ENCODE results near the gene HEMK1.
A peak's percentile ranks its signal among the peaks of the same experiment; 100 is the strongest.

HEMK1 gene

DNA sequence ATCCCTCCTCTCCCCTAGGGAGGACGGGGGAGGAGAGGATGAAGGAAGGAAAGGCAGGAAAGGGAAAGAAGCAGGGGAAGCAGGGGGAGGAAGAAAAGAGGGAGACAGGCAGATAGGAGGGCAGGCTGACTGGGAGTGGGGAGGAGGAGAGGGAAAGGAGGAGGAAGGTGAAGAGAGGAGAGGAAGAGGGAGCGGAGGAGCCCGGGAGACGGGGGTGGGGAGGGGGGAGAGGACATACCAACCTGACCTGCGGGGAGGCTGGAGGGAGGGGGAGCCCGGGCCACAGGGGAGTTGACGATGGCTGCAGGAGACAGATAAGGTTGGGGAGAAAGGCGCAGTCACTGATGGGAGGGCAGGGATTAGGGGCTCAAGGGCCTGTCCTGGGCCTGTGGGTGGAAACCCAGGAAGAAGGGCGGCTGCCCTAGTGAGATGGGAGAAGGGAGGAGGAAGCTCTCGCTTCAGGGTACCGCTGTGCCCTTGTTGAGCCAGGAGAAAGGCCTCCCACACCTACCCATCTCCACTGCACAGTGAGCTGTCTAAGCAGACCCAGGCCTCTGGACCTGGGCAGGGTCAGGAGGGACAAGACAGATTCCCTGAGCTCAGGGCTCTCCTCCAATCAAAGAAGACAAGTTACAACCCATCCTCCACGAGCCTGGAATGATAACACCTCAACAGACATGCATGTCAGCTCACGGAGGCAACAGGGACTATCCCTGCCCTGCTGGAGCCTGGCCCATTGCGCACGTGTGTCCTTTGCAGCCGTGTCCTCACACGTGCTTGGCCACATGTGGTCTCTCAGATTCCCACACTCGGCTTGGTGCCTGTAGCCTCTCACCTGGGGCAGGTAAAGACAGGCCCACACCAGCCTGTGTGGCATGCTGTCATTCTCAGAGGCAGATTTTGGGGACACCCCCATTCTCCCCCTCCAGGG, 29.7 kb upstream of the HEMK1 start:
- no peak overlapping the region for H3K27ac ChIP-seq
- no peaks in the 10 kb centered on the region for H3K4me1 ChIP-seq
- TF ChIP-seq, protein P1, sequence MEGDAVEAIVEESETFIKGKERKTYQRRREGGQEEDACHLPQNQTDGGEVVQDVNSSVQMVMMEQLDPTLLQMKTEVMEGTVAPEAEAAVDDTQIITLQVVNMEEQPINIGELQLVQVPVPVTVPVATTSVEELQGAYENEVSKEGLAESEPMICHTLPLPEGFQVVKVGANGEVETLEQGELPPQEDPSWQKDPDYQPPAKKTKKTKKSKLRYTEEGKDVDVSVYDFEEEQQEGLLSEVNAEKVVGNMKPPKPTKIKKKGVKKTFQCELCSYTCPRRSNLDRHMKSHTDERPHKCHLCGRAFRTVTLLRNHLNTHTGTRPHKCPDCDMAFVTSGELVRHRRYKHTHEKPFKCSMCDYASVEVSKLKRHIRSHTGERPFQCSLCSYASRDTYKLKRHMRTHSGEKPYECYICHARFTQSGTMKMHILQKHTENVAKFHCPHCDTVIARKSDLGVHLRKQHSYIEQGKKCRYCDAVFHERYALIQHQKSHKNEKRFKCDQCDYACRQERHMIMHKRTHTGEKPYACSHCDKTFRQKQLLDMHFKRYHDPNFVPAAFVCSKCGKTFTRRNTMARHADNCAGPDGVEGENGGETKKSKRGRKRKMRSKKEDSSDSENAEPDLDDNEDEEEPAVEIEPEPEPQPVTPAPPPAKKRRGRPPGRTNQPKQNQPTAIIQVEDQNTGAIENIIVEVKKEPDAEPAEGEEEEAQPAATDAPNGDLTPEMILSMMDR (IDR thresholded peaks at IDR 0.05) = no peak
- no peak overlapping the region for H3K4me3 ChIP-seq
- intact Hi-C loops (cut with DNase I; ENCODE audit: low total_unique reads) = loop anchor here (5.0 kb wide), 1 partner anchor 192 kb away; the partner anchor contains the start of gene ZMYND10
- peaks cover 0 to 11% of the 10 kb centered on the region in 2 donors for H3K27me3 ChIP-seq
- no peaks in the 10 kb centered on the region for H3K36me3 ChIP-seq
- DNase-seq = no peak
- no peaks in the 10 kb centered on the region for H3K9me3 ChIP-seq

DNA sequence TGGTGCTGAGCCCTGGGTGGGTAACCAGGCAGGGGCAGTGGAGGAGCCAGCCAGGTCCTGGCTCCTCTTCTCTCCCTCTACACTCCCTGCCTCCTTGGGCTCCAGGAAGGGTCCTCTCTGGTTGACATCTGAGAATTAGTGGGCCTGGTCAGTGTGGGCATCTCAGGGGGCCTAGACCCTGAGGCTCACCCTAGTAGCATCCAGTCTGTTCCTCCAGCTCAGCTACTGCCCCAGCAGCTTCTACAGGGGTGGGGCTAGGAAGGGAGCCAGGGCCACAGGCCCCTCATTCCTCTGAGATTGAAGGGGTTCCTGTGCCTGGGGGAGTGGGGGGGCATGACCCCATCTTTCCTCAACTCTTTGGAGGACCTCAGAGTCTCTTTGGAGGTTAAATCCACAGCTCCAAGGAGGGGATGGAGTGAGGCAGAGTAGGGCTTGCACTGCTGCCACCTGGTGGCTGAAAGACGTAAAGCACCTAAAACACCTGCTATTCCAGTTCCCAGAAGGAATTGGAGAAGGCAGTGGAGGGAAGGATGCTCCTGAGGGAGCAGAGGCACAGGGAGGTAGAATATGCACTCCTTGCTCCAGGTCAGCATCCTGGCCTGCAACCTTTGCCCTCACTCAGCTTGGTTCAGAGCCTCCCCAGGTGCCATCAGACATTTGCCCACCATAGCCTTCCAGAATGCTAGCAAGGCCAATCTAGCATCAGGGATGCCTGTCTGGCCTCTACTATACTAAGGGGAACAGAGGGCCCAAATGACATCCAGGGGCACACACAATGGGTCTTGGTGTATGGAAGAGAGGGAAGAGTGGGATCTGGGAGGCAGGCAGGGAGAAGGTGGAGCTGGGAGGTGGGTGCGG, 26.9 kb upstream of the HEMK1 start:
- Histone ChIP-seq H3K27me3 (peaks cover 0 to 5% of the 10 kb centered on the region in 2 donors), H3K4me3 (no peak overlapping the region), H3K4me1 (no peaks in the 10 kb centered on the region), H3K27ac (no peak overlapping the region), H3K9me3 (no peaks in the 10 kb centered on the region), H3K36me3 (no peaks in the 10 kb centered on the region)
- intact Hi-C loops (cut with DNase I; ENCODE audit: low total_unique reads) = loop anchor here (2.0 to 5.0 kb wide), 2 partner anchors 106 to 195 kb away; partner anchors contain the start of gene ZMYND10
- TF ChIP-seq, protein P1 (IDR thresholded peaks at IDR 0.05) = peak; percentile 86 to 89
- peak; percentile 68 to 80 for DNase-seq

DNA sequence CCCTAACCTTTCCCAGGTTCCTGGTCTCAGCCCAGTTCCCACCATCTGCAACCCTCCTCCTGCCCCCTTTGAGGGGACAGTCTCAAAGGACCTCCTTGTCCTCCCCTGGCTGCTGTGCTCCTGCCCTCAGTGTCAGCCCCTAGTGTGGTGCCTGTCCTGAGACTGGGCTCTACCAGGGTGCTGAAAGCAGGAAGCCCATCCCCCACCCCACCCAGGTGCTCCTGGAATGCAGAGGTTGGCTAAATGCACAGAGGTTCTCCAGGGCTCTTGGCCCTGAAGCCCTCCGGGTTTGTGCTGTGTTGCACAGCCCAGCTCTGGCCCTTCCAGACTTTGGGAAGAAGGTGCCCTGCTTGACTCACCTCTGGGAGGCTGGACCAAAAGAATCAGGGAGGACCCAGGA, 23.5 kb upstream of the HEMK1 start:
- DNase-seq = no peak
- Histone ChIP-seq H3K4me1 (no peaks in the 10 kb centered on the region), H3K36me3 (no peaks in the 10 kb centered on the region), H3K27ac (no peak overlapping the region), H3K4me3 (no peak overlapping the region), H3K9me3 (no peaks in the 10 kb centered on the region), H3K27me3 (peaks cover 0 to 2% of the 10 kb centered on the region in 2 donors)
- intact Hi-C loops (cut with DNase I; ENCODE audit: low total_unique reads) = no loop called here
- TF ChIP-seq, protein P1 (IDR thresholded peaks at IDR 0.05) = no peak

DNA sequence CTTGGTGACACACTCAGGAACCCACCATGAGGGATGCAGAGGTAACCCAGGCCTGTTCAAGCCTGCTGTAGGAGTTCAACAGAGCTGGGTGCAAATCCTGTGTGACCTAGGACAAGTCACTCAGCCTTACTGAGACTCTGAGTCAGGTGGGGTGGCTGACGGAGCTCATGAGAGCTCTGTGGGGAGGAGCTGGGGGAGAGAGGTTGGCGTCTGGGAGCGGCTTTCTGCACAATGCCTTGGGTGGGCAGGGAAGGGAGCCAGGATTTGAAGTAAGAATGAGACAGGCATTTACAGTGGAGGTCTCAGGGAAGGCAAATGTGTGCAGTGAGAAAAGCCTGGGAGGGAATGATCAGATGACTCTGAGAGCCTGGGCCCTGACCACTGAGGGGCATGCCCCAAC, 20.1 kb upstream of the HEMK1 start:
- TF ChIP-seq, protein P1 (IDR thresholded peaks at IDR 0.05) = no peak
- intact Hi-C loops (cut with DNase I; ENCODE audit: low total_unique reads) = no loop called here
- no peaks in the 10 kb centered on the region for H3K4me1 ChIP-seq
- H3K36me3 ChIP-seq = no peaks in the 10 kb centered on the region
- H3K9me3 ChIP-seq = no peaks in the 10 kb centered on the region
- H3K27ac ChIP-seq = no peak overlapping the region
- H3K27me3 ChIP-seq = no peaks in the 10 kb centered on the region
- no peak for DNase-seq
- H3K4me3 ChIP-seq = no peak overlapping the region

DNA sequence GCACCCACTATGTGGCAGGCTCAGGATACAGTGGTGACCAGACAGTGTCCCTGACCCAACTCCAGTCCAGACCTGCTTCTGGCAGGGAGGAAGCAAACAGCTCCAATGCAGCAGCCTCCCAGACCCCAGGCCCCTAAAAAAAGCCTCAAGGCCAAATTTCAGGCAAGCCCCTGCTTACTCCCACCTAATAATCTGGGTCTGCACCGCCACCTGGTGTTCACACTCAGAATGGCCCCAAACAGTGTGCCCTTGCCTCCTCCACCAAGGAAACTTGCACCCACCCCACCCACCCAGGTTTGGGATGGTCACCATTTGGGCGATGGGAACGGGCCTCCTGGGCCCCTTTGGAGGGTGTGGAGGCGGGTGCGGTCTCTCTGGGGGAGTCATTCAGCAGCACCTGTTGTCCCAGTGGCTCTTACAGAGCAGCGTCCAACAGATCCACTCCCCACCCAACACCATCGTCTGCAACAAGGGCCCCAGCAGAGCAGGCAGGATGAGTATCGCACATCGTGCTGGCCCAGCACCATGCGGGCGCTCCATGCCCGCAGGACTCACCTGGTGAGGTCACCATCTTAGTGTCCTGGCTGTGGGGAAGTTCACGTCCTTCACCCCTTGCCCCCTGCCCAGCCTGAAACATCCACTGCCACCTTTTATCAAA, 19.1 kb upstream of the HEMK1 start:
- Histone ChIP-seq H3K4me1 (no peaks in the 10 kb centered on the region), H3K27ac (no peak overlapping the region), H3K9me3 (no peaks in the 10 kb centered on the region), H3K27me3 (peaks cover 0 to under 1% of the 10 kb centered on the region in 2 donors), H3K4me3 (no peak overlapping the region), H3K36me3 (no peaks in the 10 kb centered on the region)
- peak in 1 of 2 donors; percentile 43 for DNase-seq
- intact Hi-C loops (cut with DNase I; ENCODE audit: low total_unique reads) = no loop called here
- TF ChIP-seq, protein P1 (IDR thresholded peaks at IDR 0.05) = peak; percentile 61 to 69
